CD4-positive, alpha-beta T cell treated with Interleukin-21 for 1 hour (primary cell): ENCODE measurements around the gene C11orf97.
"Not testable (repeated sequence)": the region's sequence is repeated elsewhere in the genome, so short reads cannot be mapped to it uniquely, and the experiment has no call there.

Experiments
- DNase-seq: peaks from one replicate; pipeline ENCODE4 v3.0.0-alpha.2; 2020

Gene C11orf97

DNA sequence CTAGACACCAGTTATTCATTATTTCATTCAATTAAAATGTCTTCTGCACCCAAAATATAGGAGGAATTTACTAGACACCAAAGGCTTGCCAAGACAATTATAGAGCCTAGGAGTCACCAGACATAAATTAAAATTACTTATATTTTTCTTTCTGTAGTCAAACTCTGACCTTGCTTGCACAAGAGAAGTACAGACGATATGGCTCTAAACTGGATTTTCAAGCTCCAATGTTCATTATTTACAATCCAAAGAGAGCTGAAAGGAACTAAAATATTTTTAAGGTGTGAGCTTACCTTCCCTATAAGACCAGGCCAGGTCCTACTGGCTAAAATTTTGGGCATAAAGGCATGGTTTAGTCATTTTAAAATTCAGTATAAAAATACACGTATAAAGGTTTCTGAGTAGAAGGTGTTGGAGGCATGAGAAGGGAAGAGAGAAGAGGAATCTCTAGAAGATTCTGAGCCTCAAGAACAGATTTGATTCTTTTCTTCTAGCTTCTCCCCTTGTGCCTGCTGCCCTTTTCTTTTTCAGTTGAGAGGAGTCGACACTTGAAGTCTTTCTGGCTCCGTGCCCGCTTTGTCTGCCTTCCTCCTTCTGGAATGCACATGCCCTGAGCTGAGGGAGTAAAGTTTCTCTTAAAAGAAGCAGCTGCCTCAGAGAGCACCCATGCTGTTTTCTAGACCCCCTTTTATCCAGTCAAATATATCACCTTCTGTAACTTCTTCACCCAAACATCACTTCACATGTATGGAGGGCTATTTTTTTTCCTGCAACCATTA lies 13.5 kb downstream of the C11orf97 start:
- DNase-seq: no peak

DNA sequence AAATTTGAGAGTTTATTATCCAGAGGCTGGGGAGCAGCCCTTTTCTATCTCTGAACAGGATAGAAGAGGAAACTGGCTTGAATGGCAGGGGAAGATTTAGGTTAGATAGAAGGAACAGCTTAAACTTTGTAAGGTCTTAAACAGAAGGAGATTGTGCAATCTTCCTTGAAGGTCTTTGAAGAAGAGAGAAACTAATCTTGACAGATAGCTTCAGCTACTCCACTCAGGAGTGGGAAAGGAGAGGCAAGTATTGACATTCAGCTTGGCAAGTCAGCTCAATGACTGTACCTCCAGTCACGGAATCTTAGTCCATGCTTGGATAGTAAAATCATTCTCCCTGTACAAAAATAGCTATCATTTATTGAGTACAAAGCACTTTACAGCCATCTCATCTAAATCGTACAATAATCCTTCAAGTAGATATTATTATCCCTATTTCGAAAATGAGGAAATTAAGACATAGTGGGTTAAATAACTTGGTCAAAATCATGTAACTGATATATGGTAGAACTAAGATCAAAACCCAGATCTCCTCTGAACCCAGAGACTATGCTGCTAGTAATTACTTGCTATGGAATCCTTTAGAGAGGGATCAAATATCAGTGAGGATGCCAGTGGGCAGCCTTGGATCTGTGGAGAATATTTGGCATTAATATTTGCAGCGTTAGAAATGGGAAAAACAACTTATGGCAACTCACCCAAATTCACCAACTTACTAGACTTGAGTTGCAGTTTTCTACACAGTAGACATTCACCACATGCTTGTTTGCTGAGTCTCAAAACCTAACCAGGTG lies 14.6 kb downstream of the C11orf97 start:
- no peak for DNase-seq

DNA sequence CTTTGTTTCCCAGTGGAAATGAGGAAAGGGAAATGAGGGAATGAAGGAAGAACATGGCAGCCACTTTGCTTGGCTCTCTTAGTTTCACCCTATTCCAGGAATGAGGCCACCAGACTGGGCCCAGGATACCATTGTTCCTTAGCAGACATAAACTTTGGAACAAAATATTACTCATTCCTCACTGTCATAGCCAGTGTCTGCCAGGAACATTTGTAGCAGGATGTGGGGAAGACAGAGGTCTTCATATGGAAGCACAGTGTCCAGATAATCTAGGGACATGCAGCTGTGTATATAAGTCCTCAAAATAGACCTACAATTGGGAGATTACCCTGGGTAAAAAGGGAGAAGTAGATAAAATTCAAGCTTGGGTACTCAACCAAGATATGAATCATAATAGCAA lies 16.3 kb downstream of the C11orf97 start:
- no peak for DNase-seq

DNA sequence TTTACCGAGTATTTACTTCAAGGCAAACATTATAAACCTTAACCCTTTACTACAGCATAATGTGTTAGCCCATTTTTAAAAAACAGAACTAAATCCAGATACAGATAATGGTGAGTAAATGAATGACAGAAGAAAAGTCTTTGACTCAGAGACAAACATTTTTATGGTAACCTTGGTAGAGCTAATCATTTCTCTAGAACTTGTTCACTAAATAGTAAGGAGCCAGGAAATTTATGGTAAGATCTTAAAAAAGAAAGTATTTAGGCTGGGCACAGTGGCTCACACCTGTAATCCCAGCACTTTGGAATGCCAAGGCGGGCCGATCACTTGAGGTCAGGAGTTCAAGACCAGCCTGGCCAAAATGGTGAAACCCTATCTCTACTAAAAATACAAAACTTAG lies 19.9 kb downstream of the C11orf97 start:
- no peak for DNase-seq

DNA sequence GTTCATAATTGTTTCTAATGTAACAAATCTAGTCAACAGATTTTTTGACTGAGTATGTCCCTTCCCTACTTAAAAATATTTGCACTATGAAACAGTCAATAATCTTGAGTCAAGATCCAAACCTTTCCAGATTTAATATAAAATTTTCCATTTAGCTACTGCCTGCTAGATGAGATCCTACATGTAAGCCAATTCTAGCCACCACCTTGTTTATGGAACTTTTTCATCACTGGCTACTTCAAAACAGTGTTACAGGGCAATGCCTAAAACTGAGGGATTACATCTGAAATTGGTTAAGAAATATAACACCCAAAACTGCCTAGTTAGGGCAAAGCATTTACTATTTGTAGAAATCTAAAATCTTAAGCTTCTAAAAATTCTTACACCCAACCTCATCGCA lies 20.9 kb downstream of the C11orf97 start:
- no peak for DNase-seq

DNA sequence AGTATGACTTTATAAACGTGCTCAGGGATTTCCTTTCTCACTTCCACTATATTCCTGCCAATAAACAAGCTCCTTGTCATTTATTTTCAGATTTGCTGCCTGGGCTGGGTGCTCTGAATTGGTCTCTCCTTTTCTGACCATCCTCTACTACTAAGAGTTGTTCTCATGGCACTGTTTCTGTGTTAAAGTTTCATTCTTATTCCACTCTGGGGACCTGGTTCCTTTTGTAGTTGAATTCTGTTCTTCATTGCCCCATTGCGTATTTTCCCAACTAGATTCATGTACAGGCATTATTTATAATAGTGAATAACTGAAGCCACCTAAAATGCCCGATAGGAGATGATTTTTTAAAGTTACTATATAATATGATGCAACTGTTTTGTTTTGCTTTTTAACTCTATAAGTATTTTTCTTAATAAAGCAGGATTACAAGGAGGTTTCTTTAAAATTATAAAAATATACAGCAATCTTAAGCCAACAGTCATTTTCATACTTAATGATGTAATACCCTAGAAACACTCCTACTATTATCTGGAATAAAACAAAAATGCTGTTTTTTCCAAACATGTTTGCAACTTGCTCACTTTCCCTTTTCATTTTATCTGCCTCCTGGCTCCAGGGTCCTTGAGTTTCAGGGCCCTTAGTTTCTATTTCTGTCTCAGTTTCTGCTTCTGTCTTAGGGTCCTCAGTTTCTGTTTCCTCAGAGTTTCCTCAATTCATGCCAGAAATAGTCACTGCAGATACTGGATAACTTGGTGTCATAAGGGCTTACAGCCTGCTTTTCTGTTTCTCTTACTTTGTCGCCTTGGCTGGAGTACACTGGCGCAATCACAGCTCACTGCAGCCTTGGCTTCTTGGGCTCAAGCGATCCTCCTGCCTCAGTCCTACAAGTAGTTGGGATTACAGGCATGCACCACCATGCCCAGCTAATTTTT lies 21.7 kb downstream of the C11orf97 start:
- no peak for DNase-seq

DNA sequence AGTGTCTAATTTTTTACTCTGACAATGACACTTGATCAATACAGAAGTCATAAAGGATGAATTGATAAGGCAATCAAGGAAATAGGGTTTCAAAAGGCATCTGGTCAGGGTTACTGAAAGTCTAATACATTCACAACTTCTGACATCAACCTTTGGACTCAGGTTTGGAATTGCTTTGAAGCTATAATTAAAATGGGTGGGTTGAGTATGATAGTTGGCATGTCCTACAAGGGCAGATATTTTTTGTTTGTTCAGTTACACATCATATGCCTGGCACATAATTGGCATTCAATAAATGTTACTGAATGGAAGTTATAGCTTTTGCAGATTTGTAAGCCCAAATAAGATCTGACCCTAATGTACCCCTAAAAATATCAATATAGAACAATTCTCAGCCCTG lies 24.1 kb downstream of the C11orf97 start:
- DNase-seq: no peak

DNA sequence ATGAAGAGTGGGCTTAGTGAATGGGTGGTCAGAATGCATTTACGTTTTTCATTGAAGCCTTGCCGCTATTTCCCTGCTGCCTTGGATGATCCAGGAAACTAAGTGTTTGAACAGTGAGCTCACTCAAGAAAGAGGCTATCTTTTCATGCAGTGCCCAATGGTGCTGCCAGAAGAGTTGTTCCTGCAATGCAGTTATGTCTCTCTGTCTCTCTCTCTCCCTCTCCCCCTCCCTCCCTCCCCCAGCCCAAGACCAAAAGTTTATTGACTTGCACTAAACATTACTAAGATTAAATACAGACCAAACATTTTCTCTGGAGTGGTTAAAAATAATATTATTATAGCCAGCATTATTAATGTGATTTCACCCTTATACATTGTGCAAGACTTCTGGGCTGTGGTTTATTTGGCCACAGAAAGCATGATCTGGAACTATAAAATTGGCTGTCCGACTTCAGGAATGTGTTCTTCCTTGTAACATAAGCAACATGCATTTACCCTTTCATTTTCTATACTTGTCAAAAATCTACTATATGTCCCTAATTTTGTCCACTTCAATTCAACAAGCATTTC lies 24.9 kb downstream of the C11orf97 start:
- no peak for DNase-seq

DNA sequence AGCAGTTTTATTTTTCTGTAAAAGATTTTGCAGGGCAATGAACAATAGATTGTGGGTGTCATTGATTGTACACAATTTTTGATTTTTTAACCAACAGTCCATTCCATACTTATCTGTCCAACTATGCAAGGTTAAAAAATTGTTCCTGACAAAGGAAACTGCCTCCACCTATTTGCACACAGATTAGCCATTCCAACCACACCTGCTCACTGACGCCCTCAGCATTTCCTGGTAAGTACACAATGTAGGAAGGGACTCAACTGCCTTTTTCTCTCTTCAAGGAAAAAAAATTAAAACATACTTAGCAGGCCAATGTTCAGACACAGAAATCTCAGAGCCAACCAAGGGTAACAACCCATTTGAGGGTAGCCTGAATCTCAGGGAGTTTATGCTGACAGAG lies 27.2 kb downstream of the C11orf97 start:
- no peak for DNase-seq

DNA sequence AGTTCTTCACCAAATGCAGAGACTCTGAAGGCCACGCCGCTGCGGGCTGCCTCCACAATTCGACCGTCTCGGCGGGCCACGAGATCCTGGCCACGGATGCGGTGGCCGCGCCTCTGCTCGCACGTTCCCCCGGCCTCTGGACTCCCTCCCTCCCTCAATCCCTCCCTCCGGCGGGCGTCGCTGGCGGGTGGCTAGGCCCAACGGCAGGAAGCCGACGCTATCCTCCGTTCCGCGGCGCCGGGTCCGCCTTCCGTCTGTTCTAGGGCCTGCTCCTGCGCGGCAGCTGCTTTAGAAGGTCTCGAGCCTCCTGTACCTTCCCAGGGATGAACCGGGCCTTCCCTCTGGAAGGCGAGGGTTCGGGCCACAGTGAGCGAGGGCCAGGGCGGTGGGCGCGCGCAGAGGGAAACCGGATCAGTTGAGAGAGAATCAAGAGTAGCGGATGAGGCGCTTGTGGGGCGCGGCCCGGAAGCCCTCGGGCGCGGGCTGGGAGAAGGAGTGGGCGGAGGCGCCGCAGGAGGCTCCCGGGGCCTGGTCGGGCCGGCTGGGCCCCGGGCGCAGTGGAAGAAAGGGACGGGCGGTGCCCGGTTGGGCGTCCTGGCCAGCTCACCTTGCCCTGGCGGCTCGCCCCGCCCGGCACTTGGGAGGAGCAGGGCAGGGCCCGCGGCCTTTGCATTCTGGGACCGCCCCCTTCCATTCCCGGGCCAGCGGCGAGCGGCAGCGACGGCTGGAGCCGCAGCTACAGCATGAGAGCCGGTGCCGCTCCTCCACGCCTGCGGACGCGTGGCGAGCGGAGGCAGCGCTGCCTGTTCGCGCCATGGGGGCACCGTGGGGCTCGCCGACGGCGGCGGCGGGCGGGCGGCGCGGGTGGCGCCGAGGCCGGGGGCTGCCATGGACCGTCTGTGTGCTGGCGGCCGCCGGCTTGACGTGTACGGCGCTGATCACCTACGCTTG lies 31.7 kb downstream of the C11orf97 start, which contains the start of gene FUT4:
Gene FUT4, plus strand, starts transcription at position 227 of the 951 bp plus-strand sequence. Its CDS starts 213 bp downstream, at position 440.
- DNase-seq: peak; percentile 66

DNA sequence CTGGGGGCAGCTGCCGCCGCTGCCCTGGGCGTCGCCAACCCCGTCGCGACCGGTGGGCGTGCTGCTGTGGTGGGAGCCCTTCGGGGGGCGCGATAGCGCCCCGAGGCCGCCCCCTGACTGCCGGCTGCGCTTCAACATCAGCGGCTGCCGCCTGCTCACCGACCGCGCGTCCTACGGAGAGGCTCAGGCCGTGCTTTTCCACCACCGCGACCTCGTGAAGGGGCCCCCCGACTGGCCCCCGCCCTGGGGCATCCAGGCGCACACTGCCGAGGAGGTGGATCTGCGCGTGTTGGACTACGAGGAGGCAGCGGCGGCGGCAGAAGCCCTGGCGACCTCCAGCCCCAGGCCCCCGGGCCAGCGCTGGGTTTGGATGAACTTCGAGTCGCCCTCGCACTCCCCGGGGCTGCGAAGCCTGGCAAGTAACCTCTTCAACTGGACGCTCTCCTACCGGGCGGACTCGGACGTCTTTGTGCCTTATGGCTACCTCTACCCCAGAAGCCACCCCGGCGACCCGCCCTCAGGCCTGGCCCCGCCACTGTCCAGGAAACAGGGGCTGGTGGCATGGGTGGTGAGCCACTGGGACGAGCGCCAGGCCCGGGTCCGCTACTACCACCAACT lies 32.5 kb downstream of the C11orf97 start:
- no peak for DNase-seq

DNA sequence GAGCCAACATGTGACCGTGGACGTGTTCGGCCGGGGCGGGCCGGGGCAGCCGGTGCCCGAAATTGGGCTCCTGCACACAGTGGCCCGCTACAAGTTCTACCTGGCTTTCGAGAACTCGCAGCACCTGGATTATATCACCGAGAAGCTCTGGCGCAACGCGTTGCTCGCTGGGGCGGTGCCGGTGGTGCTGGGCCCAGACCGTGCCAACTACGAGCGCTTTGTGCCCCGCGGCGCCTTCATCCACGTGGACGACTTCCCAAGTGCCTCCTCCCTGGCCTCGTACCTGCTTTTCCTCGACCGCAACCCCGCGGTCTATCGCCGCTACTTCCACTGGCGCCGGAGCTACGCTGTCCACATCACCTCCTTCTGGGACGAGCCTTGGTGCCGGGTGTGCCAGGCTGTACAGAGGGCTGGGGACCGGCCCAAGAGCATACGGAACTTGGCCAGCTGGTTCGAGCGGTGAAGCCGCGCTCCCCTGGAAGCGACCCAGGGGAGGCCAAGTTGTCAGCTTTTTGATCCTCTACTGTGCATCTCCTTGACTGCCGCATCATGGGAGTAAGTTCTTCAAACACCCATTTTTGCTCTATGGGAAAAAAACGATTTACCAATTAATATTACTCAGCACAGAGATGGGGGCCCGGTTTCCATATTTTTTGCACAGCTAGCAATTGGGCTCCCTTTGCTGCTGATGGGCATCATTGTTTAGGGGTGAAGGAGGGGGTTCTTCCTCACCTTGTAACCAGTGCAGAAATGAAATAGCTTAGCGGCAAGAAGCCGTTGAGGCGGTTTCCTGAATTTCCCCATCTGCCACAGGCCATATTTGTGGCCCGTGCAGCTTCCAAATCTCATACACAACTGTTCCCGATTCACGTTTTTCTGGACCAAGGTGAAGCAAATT lies 33.3 kb downstream of the C11orf97 start:
- DNase-seq: no peak

DNA sequence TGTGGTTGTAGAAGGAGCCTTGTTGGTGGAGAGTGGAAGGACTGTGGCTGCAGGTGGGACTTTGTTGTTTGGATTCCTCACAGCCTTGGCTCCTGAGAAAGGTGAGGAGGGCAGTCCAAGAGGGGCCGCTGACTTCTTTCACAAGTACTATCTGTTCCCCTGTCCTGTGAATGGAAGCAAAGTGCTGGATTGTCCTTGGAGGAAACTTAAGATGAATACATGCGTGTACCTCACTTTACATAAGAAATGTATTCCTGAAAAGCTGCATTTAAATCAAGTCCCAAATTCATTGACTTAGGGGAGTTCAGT lies 33.9 kb downstream of the C11orf97 start:
- DNase-seq: no peak

DNA sequence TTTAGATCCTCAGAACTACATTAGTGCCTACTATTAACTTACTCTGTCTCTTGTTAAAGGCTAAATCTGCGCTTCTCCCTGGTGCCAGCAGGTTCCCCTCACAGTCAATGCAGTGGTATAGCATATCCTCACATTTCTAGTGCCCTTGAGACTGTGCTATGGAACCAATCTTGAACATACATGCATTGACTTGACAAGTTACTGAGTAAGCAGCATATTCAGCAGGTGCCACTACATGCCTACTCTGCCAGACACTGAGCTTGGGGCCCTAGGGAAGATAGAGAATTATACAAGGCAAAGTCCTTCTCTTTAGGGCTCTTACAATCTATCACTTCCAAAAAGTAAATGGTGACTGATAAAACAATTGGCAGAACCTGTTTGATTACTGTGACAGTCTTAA lies 34.6 kb downstream of the C11orf97 start:
- DNase-seq: no peak

DNA sequence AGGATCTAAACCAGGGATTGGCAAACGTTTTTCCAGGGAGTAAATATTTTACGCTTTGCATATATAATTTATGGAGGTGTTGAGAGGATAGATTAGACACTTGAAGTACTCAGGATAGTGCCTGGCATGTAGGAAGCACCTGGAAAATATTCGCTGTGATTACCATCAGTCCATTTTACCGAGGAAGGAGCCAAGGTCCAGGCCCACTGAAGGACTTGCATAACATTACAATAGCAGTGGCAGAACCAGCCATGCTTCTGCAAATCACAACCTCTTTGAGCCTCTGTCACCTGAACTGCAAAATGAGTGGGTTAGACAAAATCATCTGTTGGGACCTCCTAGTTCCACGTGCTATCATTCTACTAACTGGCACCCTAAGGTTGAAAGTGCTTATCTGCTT lies 36.9 kb downstream of the C11orf97 start:
- DNase-seq: no peak

DNA sequence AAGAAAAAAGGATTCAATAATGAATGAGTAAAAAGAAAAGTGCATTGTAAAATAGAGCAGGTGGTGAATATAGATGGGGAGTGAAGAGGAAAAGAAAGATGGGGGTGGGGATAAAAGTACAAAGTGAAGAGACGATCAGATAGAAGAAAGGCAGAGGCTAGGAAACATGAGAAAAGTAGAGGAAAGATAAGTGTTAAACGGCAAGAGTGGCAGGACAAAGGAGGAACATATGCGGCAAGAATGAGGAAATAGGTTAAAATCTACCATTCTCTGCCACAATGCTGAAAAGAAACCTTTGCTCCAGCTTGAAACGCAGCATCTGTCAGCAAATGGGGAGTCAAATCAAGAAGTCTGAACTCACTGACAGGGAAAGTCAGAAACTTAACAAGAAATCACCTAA lies 38.3 kb downstream of the C11orf97 start:
- no peak for DNase-seq

DNA sequence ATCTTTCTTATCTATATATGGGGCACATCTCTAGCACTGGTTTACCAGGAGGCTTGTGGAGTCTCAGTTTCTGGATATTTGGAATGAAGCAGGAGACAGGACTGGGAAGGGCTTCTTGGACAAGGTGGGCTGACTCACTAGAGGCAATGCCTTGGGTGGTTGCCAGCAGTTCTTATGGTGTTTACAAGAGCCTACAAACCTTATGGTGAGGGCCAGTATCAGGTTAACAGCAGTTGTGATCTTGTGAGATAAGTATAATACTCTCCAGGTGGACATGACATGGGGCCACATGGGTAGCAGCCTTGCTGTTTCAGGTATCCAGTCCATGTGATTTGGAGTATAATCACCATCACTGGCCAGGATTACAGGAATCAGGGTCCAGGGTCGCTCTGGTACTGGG lies 41.7 kb downstream of the C11orf97 start:
- no peak for DNase-seq

DNA sequence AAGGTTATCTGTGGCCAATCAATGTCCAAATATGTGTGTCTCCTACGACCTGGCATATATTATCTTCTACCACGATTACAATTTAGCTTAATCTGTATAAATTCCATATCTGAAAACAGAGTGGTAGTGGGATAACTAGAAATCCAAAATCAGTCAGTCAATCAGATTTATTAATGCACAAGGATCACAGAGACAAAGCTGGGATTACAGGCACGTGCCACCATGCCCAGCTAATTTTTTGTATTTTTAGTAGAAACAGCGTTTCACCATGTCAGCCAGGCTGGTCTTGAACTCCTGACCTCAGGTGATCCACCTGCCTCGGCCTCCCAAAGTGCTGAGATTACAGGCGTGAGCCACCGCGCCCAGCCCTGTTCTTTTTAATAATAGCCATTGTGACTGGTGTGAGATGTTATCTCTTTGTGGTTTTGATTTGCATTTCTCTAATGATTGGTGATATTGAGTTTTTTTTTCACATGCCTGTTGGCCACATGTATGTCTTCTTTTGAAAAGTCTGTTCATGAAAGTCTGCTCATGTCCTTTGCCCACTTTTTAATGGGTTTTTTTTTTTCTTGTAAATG lies 43.6 kb downstream of the C11orf97 start:
- DNase-seq: not testable (repeated sequence)

DNA sequence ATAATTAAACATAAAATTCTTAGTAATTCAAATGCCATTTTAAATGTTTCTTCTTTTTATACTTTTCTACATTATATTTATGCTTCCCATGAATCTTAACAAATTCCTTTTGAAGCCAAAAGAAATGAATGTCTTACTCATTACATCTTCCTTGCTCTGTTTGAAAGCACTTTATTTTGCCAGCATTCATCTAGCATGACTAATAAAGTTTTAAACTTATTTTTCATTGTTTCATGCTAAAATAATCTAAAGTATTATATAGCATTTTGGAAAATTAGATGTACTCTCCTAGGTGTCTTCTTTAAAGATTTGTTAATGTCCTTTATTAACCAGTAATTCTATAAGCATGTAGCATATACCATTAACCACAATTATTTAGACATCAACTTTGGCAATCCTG lies 45.2 kb downstream of the C11orf97 start:
- DNase-seq: no peak

DNA sequence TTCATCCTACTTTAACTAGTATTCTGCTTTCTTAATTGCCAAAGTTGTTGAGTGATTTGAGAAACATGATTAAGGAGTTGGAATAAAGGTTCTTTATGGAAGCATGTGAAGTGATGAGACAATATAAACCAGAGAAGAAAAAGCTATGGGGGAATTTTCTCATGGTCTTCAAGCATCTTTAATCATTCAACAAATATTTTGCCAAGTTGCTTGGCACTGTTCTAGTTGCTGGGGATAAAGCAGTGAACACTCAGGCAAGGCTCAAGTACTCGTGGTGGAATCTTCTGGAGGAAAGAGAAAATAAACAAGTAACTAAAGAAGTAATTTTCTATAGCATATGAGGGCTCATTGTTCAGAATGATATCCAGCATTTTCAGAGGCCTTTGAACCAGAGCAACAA lies 45.7 kb downstream of the C11orf97 start:
- DNase-seq: no peak
